B cell (primary cell): ENCODE data around the gene MAP3K12. TPM values are rescaled to one million over a fixed set of nuclear protein-coding genes. Genes with fewer than 3 reads are reported as not detected.

Experiments
- ATAC-seq: fragments of 200-7000 bp; cut with Tn5 transposase; one replicate; pipeline ENCODE4 v1.10.0; 2021; ENCODE audit warnings: low read depth, mild to moderate bottlenecking, moderate number of reproducible peaks, moderate library complexity
- CTCF ChIA-PET: fragments of 350-600 bp; sonication (Branson Sonifier 250); formaldehyde crosslinking; loops from one replicate; lab custom pipeline; 2021; ENCODE audit warnings: antibody characterized with exemption, inconsistent platforms; lab: Charles Lee
- POLR2A ChIA-PET: fragments of 350-600 bp; sonication (Branson Sonifier 250); formaldehyde crosslinking; loops from one replicate; lab custom pipeline; 2021; ENCODE audit warnings: antibody characterized with exemption; lab: Charles Lee
- DNase-seq: peaks from one replicate; pipeline ENCODE4 v3.0.0; 2013
- H2AFZ ChIP-seq: 2 replicates; pipeline ENCODE4 v1.6.1; 2012; ENCODE audit warnings: mild to moderate bottlenecking, low read depth, low read length; ENCODE audit not compliant: insufficient read depth, poor library complexity, severe bottlenecking
- H3K27ac ChIP-seq, 2 donors: 1 replicate in 1 of 2; 2 replicates in 1 of 2; pipeline ENCODE4 v1.5.1; 2012 to 2013; ENCODE audit warnings: low read length in 2 of 2, mild to moderate bottlenecking in 2 of 2, moderate library complexity in 1 of 2
- H3K27me3 ChIP-seq, 4 experiments: fragments of 200-600 bp in 1 of 4; sonication (generic) in 1 of 4; replicated peaks in 1 of 4; 1 replicate in 2 of 4; 2 replicates in 2 of 4; pipeline versions ENCODE4 v1.6.1 to v1.7.0; 2013 to 2016; ENCODE audit warnings: low read length in 3 of 4, mild to moderate bottlenecking in 2 of 4, mixed read lengths in 1 of 4, moderate library complexity in 1 of 4; ENCODE audit not compliant: insufficient read depth in 4 of 4, control insufficient read depth in 3 of 4; ENCODE audit errors: control extremely low read depth in 1 of 4
- H3K36me3 ChIP-seq, 2 experiments: replicated peaks in 1 of 2; 1 replicate in 1 of 2; 2 replicates in 1 of 2; pipeline versions ENCODE4 v1.6.1 to v1.7.1; 2013; ENCODE audit warnings: low read length in 1 of 2; ENCODE audit not compliant: insufficient read depth in 2 of 2, control insufficient read depth in 1 of 2; ENCODE audit errors: control extremely low read depth in 1 of 2, extremely low read depth in 1 of 2
- H3K4me1 ChIP-seq, 2 donors: fragments of 200-600 bp in 1 of 2; sonication (generic) in 1 of 2; 1 replicate in 1 of 2; 2 replicates in 1 of 2; pipeline versions ENCODE4 v1.5.1 to v1.6.1; 2013 to 2017; ENCODE audit warnings: low read length in 2 of 2; ENCODE audit not compliant: control insufficient read depth in 2 of 2, insufficient read depth in 2 of 2
- H3K4me2 ChIP-seq: replicated peaks from 2 replicates; pipeline ENCODE3; 2012; ENCODE audit warnings: mild to moderate bottlenecking, low read depth, low read length; ENCODE audit not compliant: poor library complexity, severe bottlenecking
- H3K4me3 ChIP-seq, 5 experiments: fragments of 200-600 bp in 1 of 5; sonication (generic) in 1 of 5; 1 replicate in 3 of 5; 2 replicates in 2 of 5; pipeline versions ENCODE4 v1.5.1 to v1.7.0; 2011 to 2016; ENCODE audit warnings: low read length in 4 of 5, mild to moderate bottlenecking in 4 of 5, low read depth in 2 of 5, control low read depth in 1 of 5, moderate library complexity in 1 of 5; ENCODE audit not compliant: insufficient read depth in 1 of 5; ENCODE audit errors: control extremely low read depth in 1 of 5, extremely low read depth in 1 of 5
- H3K79me2 ChIP-seq: fragments of 200-600 bp; sonication (generic); one replicate; pipeline ENCODE4 v1.6.0; 2016; ENCODE audit warnings: low read length; ENCODE audit not compliant: control insufficient read depth, insufficient read depth
- H3K9ac ChIP-seq: fragments of 200-600 bp; sonication (generic); 2 replicates; pipeline ENCODE4 v1.6.1; 2017; ENCODE audit warnings: mild to moderate bottlenecking, low read length, moderate library complexity
- H3K9me3 ChIP-seq, 3 donors: one replicate each; pipeline versions ENCODE4 v1.6.1 to v1.7.1; 2013; ENCODE audit warnings: low read length in 2 of 3; ENCODE audit not compliant: control insufficient read depth in 2 of 3, insufficient read depth in 1 of 3; ENCODE audit errors: control extremely low read depth in 1 of 3
- H4K20me1 ChIP-seq: 2 replicates; pipeline ENCODE4 v1.6.0; 2012; ENCODE audit warnings: mild to moderate bottlenecking, low read length; ENCODE audit not compliant: insufficient read depth, control insufficient read depth, poor library complexity, severe bottlenecking
- H3K27ac Mint-ChIP-seq: one replicate; pipeline ENCODE4 v1.8.0; 2021; ENCODE audit warnings: mixed read lengths
- H3K27me3 Mint-ChIP-seq: one replicate; pipeline ENCODE4 v1.8.0; 2021; ENCODE audit warnings: mixed read lengths
- H3K4me1 Mint-ChIP-seq: one replicate; pipeline ENCODE4 v1.8.0; 2021; ENCODE audit warnings: mixed read lengths
- H3K4me3 Mint-ChIP-seq: one replicate; pipeline ENCODE4 v1.8.0; 2021; ENCODE audit warnings: mixed read lengths
- H3K9me3 Mint-ChIP-seq: one replicate; pipeline ENCODE4 v1.8.0; 2022; ENCODE audit warnings: mixed read lengths; ENCODE audit not compliant: insufficient read depth
- CTCF ChIP-seq: fragments of 200-600 bp; IDR thresholded peaks from one replicate; pipeline ENCODE4 v1.8.0; 2022; ENCODE audit warnings: antibody characterized with exemption, mild to moderate bottlenecking
- EZH2 ChIP-seq: IDR thresholded peaks from 2 replicates; pipeline ENCODE4 v1.6.1; 2012; ENCODE audit warnings: borderline replicate concordance, low read depth, mild to moderate bottlenecking, moderate library complexity, low read length; ENCODE audit not compliant: insufficient read depth, poor library complexity, severe bottlenecking
- WGBS: methylation state at CpG from one replicate; pipeline ENCODE4 v1.1.5; 2013; ENCODE audit warnings: missing lambda C conversion rate; ENCODE audit not compliant: insufficient coverage; 5-methylcytosine and 5-hydroxymethylcytosine counted together
- intact Hi-C: fragments of 100-400 bp; cut with micrococcal nuclease; formaldehyde crosslinking; loops from one replicate; pipeline ENCODE4 v1.10.0; 2022
- polyA plus RNA-seq: library from polyadenylated mRNA; depleted of rRNA; stranded (reverse); fragments of >200 nt; gene quantifications from 2 replicates; pipeline ENCODE4 v1.2.3, GENCODE V29; 2012
- total RNA-seq, 2 donors: library from RNA; stranded (reverse); fragments of 120-200 nt in 1 of 2; gene quantifications; 1 replicate in 1 of 2; 2 replicates in 1 of 2; pipeline versions ENCODE4 v1.2.3 to v1.2.4, GENCODE V29; 2013 to 2022

Gene MAP3K12
- total and polyA plus RNA-seq, 2 donors (not counting 1 experiment from before 2014, with no cell fraction given), result 15.0 to 17.0 TPM

GRCh38 chr12:53476769-53477209 is 22.5 kb downstream of the MAP3K12 start:
- peak overlapping the region; percentile 26 for H3K27ac Mint-ChIP-seq
- ATAC-seq, result no peak
- Histone ChIP-seq H2AFZ (no peak overlapping the region), H3K36me3 (peaks cover 14 to 86% of the 10 kb centered on the region in 2 experiments), H3K9ac (no peak overlapping the region), H3K4me2 (no peak overlapping the region), H4K20me1 (peaks cover 94% of the 10 kb centered on the region), H3K9me3 (no peaks in the 10 kb centered on the region), H3K27ac (no peak overlapping the region), H3K4me3 (no peak overlapping the region), H3K27me3 (no peaks in the 10 kb centered on the region), H3K79me2 (peaks cover 20% of the 10 kb centered on the region), H3K4me1 (no peaks in the 10 kb centered on the region)
- 85% methylated on average over 2 of the region's 2 CpGs for WGBS
- peaks cover 3% of the 10 kb centered on the region for H3K4me1 Mint-ChIP-seq
- no peaks in the 10 kb centered on the region for H3K27me3 Mint-ChIP-seq
- no peaks in the 10 kb centered on the region for H3K9me3 Mint-ChIP-seq
- peak; percentile 31 for TF ChIP-seq CTCF
- no peak for TF ChIP-seq EZH2
- DNase-seq, result peak; percentile 39
- POLR2A ChIA-PET, result interaction anchor here (0.6 kb wide), 1 partner anchor 364 kb away, joined by 4 read pairs; no protein-coding TSS in a partner anchor
- intact Hi-C loops, result no loop called here
- H3K4me3 Mint-ChIP-seq, result no peak overlapping the region
- CTCF ChIA-PET, result interaction anchor here (0.7 to 3.9 kb wide), 11 partner anchors 11 to 162 kb away, joined by 3 to 22 read pairs (median 3); partner anchors contain the start of gene NPFF

DNA sequence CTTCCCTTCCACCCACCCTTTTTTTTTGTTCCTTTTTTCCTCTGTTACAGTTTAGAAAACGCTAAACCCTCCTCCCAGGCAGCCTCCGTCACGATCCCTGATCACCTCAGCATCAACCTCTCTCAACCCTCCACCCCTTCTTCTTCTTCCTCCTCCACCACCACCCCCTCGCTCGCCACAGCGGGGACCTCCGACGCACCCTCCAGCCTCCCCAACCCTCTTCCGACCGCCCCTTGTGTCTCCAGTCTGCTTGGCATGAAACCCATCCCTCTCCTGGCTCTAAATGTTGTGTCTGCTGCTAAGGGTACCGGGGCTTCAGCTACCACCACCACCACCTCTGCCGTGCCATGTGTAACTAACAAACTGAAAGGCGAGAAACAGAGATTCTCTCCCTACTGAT is 24.4 kb downstream of the MAP3K12 start:
- DNase-seq, result no peak
- Histone ChIP-seq H3K4me2 (no peak overlapping the region), H3K79me2 (peaks cover 34% of the 10 kb centered on the region), H3K4me1 (no peaks in the 10 kb centered on the region), H3K9me3 (no peaks in the 10 kb centered on the region), H3K27ac (no peak overlapping the region), H3K27me3 (no peaks in the 10 kb centered on the region), H3K9ac (no peak overlapping the region), H3K4me3 (no peak overlapping the region), H2AFZ (no peak overlapping the region), H4K20me1 (peaks cover 86% of the 10 kb centered on the region), H3K36me3 (peaks cover 14 to 93% of the 10 kb centered on the region in 2 experiments)
- H3K9me3 Mint-ChIP-seq, result no peaks in the 10 kb centered on the region
- 86% methylated on average over 10 of the region's 13 CpGs for WGBS
- POLR2A ChIA-PET, result no interaction called here
- H3K4me1 Mint-ChIP-seq, result peaks cover 3% of the 10 kb centered on the region
- no peak overlapping the region for H3K4me3 Mint-ChIP-seq
- TF ChIP-seq CTCF (no peak), EZH2 (no peak)
- H3K27me3 Mint-ChIP-seq, result no peaks in the 10 kb centered on the region
- H3K27ac Mint-ChIP-seq, result peak overlapping the region; percentile 46
- CTCF ChIA-PET, result interaction anchor here (0.9 to 4.9 kb wide), 9 partner anchors 19 to 130 kb away, joined by 3 to 24 read pairs (median 3); no protein-coding TSS in a partner anchor
- ATAC-seq, result no peak
- intact Hi-C loops, result loop anchor here (5.0 kb wide), 1 partner anchor 32 kb away; the partner anchor contains the start of gene NPFF
